ENCODE data around the gene SLC66A2.

DNA sequence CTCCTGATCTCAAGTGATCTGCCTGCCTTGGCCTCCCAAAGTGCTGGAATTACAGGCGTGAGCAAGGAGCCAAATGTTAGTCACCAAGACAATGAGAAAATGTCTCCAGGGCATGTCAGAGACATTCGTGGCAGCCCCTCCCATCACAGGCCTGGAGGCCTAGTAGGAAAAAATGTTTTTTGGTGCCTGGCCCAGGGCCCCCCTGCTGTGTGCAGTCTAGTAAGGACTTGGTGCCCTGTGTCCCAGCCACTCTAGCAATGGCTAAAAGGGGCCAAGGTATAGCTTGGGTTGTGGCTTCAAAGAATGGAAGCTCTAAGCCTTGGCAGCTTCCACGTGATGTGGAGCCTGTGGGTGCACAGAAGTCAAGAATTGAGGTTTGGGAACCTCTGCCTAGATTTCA lies 49.4 kb upstream of the SLC66A2 start:
- no peak for TF ChIP-seq EZH2 (IDR thresholded peaks at IDR 0.05; ENCODE audit: insufficient read depth, poor library complexity, severe bottlenecking)
- TF ChIP-seq EZH2phosphoT487 (IDR thresholded peaks at IDR 0.05; ENCODE audit: insufficient read depth, low read depth), result no peak

Measured in GM23248 (cell line).